HepG2 (cell line): Measurements from ENCODE around the gene CMPK2. TPM values are rescaled to one million over a fixed set of nuclear protein-coding genes. Genes with fewer than 3 reads are reported as not detected.

ENCODE experiments used
- ATAC-seq: fragments of 200-7000 bp; cut with Tn5 transposase; 3 replicates; pipeline ENCODE4 v1.9.1; 2020; ENCODE audit warnings: mild to moderate bottlenecking, moderate library complexity
- BruUV-seq: library from RNA; stranded (reverse); fragments of 400-500 nt; replicated peaks from 2 replicates; lab custom pipeline; 2021; lab: Mats Ljungman, UMichigan
- CTCF ChIA-PET: fragments of 300-600 bp; formaldehyde crosslinking; extraction: SDS; loops from one replicate; lab custom pipeline; 2021; ENCODE audit warnings: low total read pairs, inconsistent platforms, low intra/inter-chr PET ratio; lab: Yijun Ruan, JAX
- POLR2A ChIA-PET: fragments of 350-600 bp; sonication (Branson Sonifier 250); formaldehyde crosslinking; loops from one replicate; lab custom pipeline; 2020; ENCODE audit warnings: antibody characterized with exemption, inconsistent platforms; lab: Yijun Ruan, JAX
- DNase-seq: peaks from one replicate; pipeline ENCODE4 v3.0.0-alpha.2; 2015; ENCODE audit warnings: low spot score
- FAIRE-seq: peaks from 3 replicates; lab custom pipeline; 2011; peaks lifted over from hg19 to GRCh38; lab: Jason Lieb, UNC
- H2AFZ ChIP-seq: one replicate; pipeline ENCODE4 v1.6.1; 2011; ENCODE audit warnings: low read length, inconsistent platforms
- H3K27ac ChIP-seq: fragments of 300-600 bp; 3 replicates; pipeline ENCODE4 v1.8.0; 2011; ENCODE audit warnings: mixed run types, mild to moderate bottlenecking, mixed read lengths, low read length, inconsistent platforms; ENCODE audit not compliant: insufficient read depth; ENCODE audit errors: extremely low read length
- H3K27me3 ChIP-seq, 2 experiments: fragments of 200-600 bp in 1 of 2; 2 replicates in 1 of 2; 3 replicates in 1 of 2; pipeline versions ENCODE4 v1.6.0 to v1.8.0; 2011; ENCODE audit warnings: low read length in 2 of 2, mild to moderate bottlenecking in 2 of 2, moderate library complexity in 2 of 2, inconsistent platforms in 1 of 2; ENCODE audit not compliant: insufficient read depth in 2 of 2, control insufficient read depth in 1 of 2
- H3K36me3 ChIP-seq, 2 experiments: fragments of 200-600 bp in 1 of 2; replicated peaks in 1 of 2; 2 replicates in 1 of 2; 3 replicates in 1 of 2; pipeline versions ENCODE4 v1.5.1 to v1.8.0; 2011; ENCODE audit warnings: low read length in 2 of 2, inconsistent platforms in 1 of 2; ENCODE audit not compliant: insufficient read depth in 2 of 2, control insufficient read depth in 1 of 2
- H3K4me1 ChIP-seq: 2 replicates; pipeline ENCODE4 v1.5.1; 2012; ENCODE audit warnings: low read length, inconsistent platforms; ENCODE audit not compliant: insufficient read depth
- H3K4me2 ChIP-seq: 2 replicates; pipeline ENCODE4 v1.6.0; 2011; ENCODE audit warnings: low read depth, low read length, inconsistent platforms
- H3K4me3 ChIP-seq, 3 experiments: fragments of 200-600 bp in 1 of 3; sonication (generic), shearing (Covaris generic) in 1 of 3; replicated peaks in 1 of 3; 2 replicates each; pipeline ENCODE4 v1.5.1; 2011 to 2016; ENCODE audit warnings: low read length in 3 of 3, inconsistent platforms in 2 of 3, low read depth in 2 of 3, mild to moderate bottlenecking in 2 of 3, control low read depth in 1 of 3, mixed read lengths in 1 of 3; ENCODE audit not compliant: insufficient read depth in 1 of 3
- H3K79me2 ChIP-seq: one replicate; pipeline ENCODE4 v1.6.1; 2011; ENCODE audit warnings: low read length, inconsistent platforms; ENCODE audit not compliant: insufficient read depth
- H3K9ac ChIP-seq: 2 replicates; pipeline ENCODE4 v1.6.0; 2011; ENCODE audit warnings: mild to moderate bottlenecking, low read depth, low read length, inconsistent platforms; ENCODE audit not compliant: insufficient read depth
- H3K9me3 ChIP-seq: 2 replicates; pipeline ENCODE4 v1.5.1; 2012; ENCODE audit warnings: mild to moderate bottlenecking, low read length
- H4K20me1 ChIP-seq: 2 replicates; pipeline ENCODE4 v1.6.0; 2011; ENCODE audit warnings: inconsistent platforms, mild to moderate bottlenecking, low read length, moderate library complexity; ENCODE audit not compliant: insufficient read depth
- ATF2 ChIP-seq: sonication (generic); formaldehyde crosslinking; IDR thresholded peaks from 2 replicates; pipeline ENCODE4 v1.4.0; 2020; ENCODE audit warnings: missing genetic modification reagents
- FOXA3 ChIP-seq: IDR thresholded peaks from 2 replicates; pipeline ENCODE4 v1.6.1; 2016; ENCODE audit warnings: missing genetic modification reagents, missing compliant biosample characterization
- FOXP1 ChIP-seq, 2 experiments: fragments of 450-650 bp in 1 of 2; IDR thresholded peaks; 2 replicates each; pipeline ENCODE4 v1.6.1; 2017 to 2018; ENCODE audit warnings: antibody characterized with exemption in 1 of 2
- ISL2 ChIP-seq: sonication (generic); formaldehyde crosslinking; IDR thresholded peaks from 2 replicates; pipeline ENCODE4 v1.5.0; 2020; ENCODE audit warnings: missing genetic modification reagents
- KDM6A ChIP-seq: IDR thresholded peaks from 2 replicates; pipeline ENCODE4 v1.6.1; 2016; ENCODE audit warnings: low read depth
- MNT ChIP-seq: fragments of 450-650 bp; IDR thresholded peaks from 2 replicates; pipeline ENCODE4 v1.6.1; 2016
- STAT5B ChIP-seq: sonication (generic); formaldehyde crosslinking; IDR thresholded peaks from 2 replicates; pipeline ENCODE4 v1.4.0; 2020; ENCODE audit warnings: missing genetic modification reagents
- TFDP1 ChIP-seq: IDR thresholded peaks from 2 replicates; pipeline ENCODE4 v1.6.1; 2016; ENCODE audit warnings: missing compliant biosample characterization, missing genetic modification reagents, borderline replicate concordance
- ZNF660 ChIP-seq: sonication (generic); formaldehyde crosslinking; IDR thresholded peaks from 2 replicates; pipeline ENCODE4 v1.5.1; 2020; ENCODE audit warnings: mild to moderate bottlenecking, low read depth, missing genetic modification reagents, borderline replicate concordance
- ZNF83 ChIP-seq: sonication (generic); formaldehyde crosslinking; IDR thresholded peaks from 2 replicates; pipeline ENCODE4 v1.4.0; 2020; ENCODE audit warnings: missing genetic modification reagents, mild to moderate bottlenecking, borderline replicate concordance
- WGBS: methylation state at CpG from one replicate; pipeline ENCODE4 v1.1.6; 2017; ENCODE audit warnings: low lambda C conversion rate; 5-methylcytosine and 5-hydroxymethylcytosine counted together
- in situ Hi-C: cut with HindIII; loops from 2 replicates; pipeline ENCODE4 v1.10.0; 2017; ENCODE audit warnings: low pct_unique_long_range_greater_than_20kb; ENCODE audit not compliant: extremely low pct_ligation_motif_present
- intact Hi-C: fragments of 100-400 bp; cut with micrococcal nuclease; formaldehyde crosslinking; loops from one replicate; pipeline ENCODE4 v1.10.0; 2022; ENCODE audit not compliant: unreplicated experiment
- polyA plus RNA-seq, 8 experiments: library from polyadenylated mRNA; depleted of rRNA in 3 of 8; stranded (reverse) in 7 of 8; unstranded in 1 of 8; fragments of >200 nt; fragmentation: Illumina TruSeq in 4 of 8; extraction: Trizol in 4 of 8; gene quantifications; 2 replicates each; pipeline versions ENCODE4 v1.2.1 to v1.2.3, GENCODE V29; 2011 to 2016; ENCODE audit warnings: low read depth in 4 of 8, missing spikeins in 1 of 8, mixed read lengths in 1 of 8; ENCODE audit not compliant: insufficient read depth in 1 of 8
- total RNA-seq, 5 experiments: library from RNA; depleted of rRNA; stranded (reverse); fragments of >200 nt; fragmentation: Illumina TruSeq; extraction: Trizol; gene quantifications; 2 replicates each; pipeline ENCODE4 v1.2.3, GENCODE V29; 2016; ENCODE audit warnings: low read depth in 1 of 5

Gene CMPK2
- total and polyA plus RNA-seq, 2 of the 13 experiments (the other 11 are each of a cell fraction or from before 2014, with no cell fraction given), result 0.04 to 1.0 TPM

- TF ChIP-seq ATF2, result no peak
- no peak for TF ChIP-seq TFDP1 (CRISPR knock-in tag)
- no peak for TF ChIP-seq KDM6A (CRISPR knock-in tag)
- no peak for TF ChIP-seq FOXP1 (IDR thresholded peaks at IDR 0.05)
- no peak for TF ChIP-seq FOXP1 (CRISPR knock-in tag; IDR thresholded peaks at IDR 0.05)
- no peak for TF ChIP-seq ZNF660
- TF ChIP-seq ISL2 (CRISPR knock-in tag), result no peak
- TF ChIP-seq FOXA3, result no peak
Observed at GRCh38 chr2:6823111-6823510, 42.6 kb downstream of the CMPK2 start (continued).

- FAIRE-seq, result no peak
Observed at GRCh38 chr2:6822406-6822805, 43.3 kb downstream of the CMPK2 start.

More at GRCh38 chr2:6822406-6822805, 43.3 kb downstream of the CMPK2 start:
- no peak overlapping the region for H3K4me2 ChIP-seq
- no peaks in the 10 kb centered on the region for H3K4me1 ChIP-seq
- H2AFZ ChIP-seq, result no peak overlapping the region
- ChIA-PET CTCF (no interaction called here), POLR2A (no interaction called here)
- H3K36me3 ChIP-seq, result no peaks in the 10 kb centered on the region
- no TSS peak for BruUV-seq
- in situ Hi-C loops (no loop called here), intact Hi-C loops (no loop called here)
- no peaks in the 10 kb centered on the region for H3K9me3 ChIP-seq
- H3K9ac ChIP-seq, result no peak overlapping the region
- DNase-seq (no peak), ATAC-seq (no peak)
- no peaks in the 10 kb centered on the region for H3K79me2 ChIP-seq
- under 1% methylated on average over 3 of the region's 3 CpGs for WGBS
- peaks cover 3 to 26% of the 10 kb centered on the region in 2 experiments; a peak in 2 of 5 replicates for H3K27me3 ChIP-seq
- H3K4me3 ChIP-seq, result no peak overlapping the region
- H3K27ac ChIP-seq, result no peak overlapping the region
- no peak for TF ChIP-seq STAT5B (CRISPR knock-in tag)
- peak; percentile 32; the same call in 1 of the 2 replicates for TF ChIP-seq MNT
- TF ChIP-seq ZNF83 (CRISPR knock-in tag), result no peak
- TF ChIP-seq, all 625 proteins: peak for 1
- H4K20me1 ChIP-seq, result no peaks in the 10 kb centered on the region
